SK-N-SH (cell line): ENCODE measurements around the gene CCL21. TPM values are rescaled to one million over a fixed set of nuclear protein-coding genes. Genes with fewer than 3 reads are reported as not detected.

Experiments
- CTCF ChIA-PET: fragments of 300-600, 350-600 bp; formaldehyde crosslinking; extraction: SDS; loops from one replicate; lab custom pipeline; 2021; lab: Yijun Ruan, JAX
- POLR2A ChIA-PET: fragments of 350-600 bp; sonication (Branson Sonifier 250); formaldehyde crosslinking; extraction: SDS; loops from one replicate; lab custom pipeline; 2020; ENCODE audit warnings: antibody characterized with exemption, inconsistent platforms; lab: Yijun Ruan, JAX
- DNase-seq: peaks from one replicate; pipeline ENCODE4 v3.0.0; 2012
- H2AFZ ChIP-seq: fragments of 200-600 bp; sonication (generic); 2 replicates; pipeline ENCODE4 v1.8.1; 2016; ENCODE audit warnings: antibody characterized with exemption, mild to moderate bottlenecking, low read depth
- H3F3A ChIP-seq: fragments of 200-600 bp; sonication (generic); replicated peaks from 2 replicates; pipeline ENCODE3; 2016; ENCODE audit warnings: antibody characterized with exemption, mild to moderate bottlenecking; ENCODE audit not compliant: insufficient read depth
- H3K27ac ChIP-seq, 2 experiments: fragments of 200-500 bp in 1 of 2; fragments of 200-600 bp in 1 of 2; sonication (Bioruptor generic) in 1 of 2; sonication (generic), shearing (Covaris generic) in 1 of 2; 2 replicates each; pipeline versions ENCODE4 v1.5.1 to v1.6.1; 2014 to 2016; ENCODE audit warnings: low read depth in 2 of 2, inconsistent platforms in 1 of 2, low read length in 1 of 2, mild to moderate bottlenecking in 1 of 2, mixed read lengths in 1 of 2
- H3K27me3 ChIP-seq: fragments of 200-600 bp; sonication (generic), shearing (Covaris generic); 2 replicates; pipeline ENCODE4 v1.6.1; 2016; ENCODE audit warnings: mixed run types; ENCODE audit not compliant: insufficient read depth
- H3K36me3 ChIP-seq, 2 experiments: fragments of 200-500 bp in 1 of 2; fragments of 200-600 bp in 1 of 2; sonication (Bioruptor generic) in 1 of 2; sonication (generic) in 1 of 2; replicated peaks in 1 of 2; 2 replicates each; pipeline versions ENCODE3 to v1.5.1; 2014 to 2016; ENCODE audit warnings: low read length in 1 of 2, mild to moderate bottlenecking in 1 of 2; ENCODE audit not compliant: insufficient read depth in 2 of 2, control insufficient read depth in 1 of 2
- H3K4me1 ChIP-seq, 2 experiments: fragments of 200-500 bp in 1 of 2; fragments of 200-600 bp in 1 of 2; sonication (Bioruptor generic) in 1 of 2; sonication (generic), shearing (Covaris generic) in 1 of 2; 2 replicates each; pipeline versions ENCODE4 v1.5.1 to v1.6.1; 2014 to 2016; ENCODE audit warnings: low read depth in 1 of 2, low read length in 1 of 2, mixed run types in 1 of 2; ENCODE audit not compliant: insufficient read depth in 2 of 2, control insufficient read depth in 1 of 2
- H3K4me2 ChIP-seq: fragments of 200-600 bp; sonication (generic), shearing (Covaris generic); 2 replicates; pipeline ENCODE4 v1.6.1; 2017; ENCODE audit warnings: mixed run types
- H3K4me3 ChIP-seq, 2 experiments: fragments of 200-500 bp in 1 of 2; fragments of 200-600 bp in 1 of 2; sonication (Bioruptor generic) in 1 of 2; sonication (generic), shearing (Covaris generic) in 1 of 2; 2 replicates each; pipeline versions ENCODE4 v1.5.1 to v1.8.1; 2014 to 2016; ENCODE audit warnings: low read depth in 2 of 2, inconsistent platforms in 1 of 2, low read length in 1 of 2, mild to moderate bottlenecking in 1 of 2, mixed read lengths in 1 of 2, moderate library complexity in 1 of 2
- H3K79me2 ChIP-seq: fragments of 200-600 bp; sonication (generic); 2 replicates; pipeline ENCODE4 v1.8.1; 2017; ENCODE audit warnings: mild to moderate bottlenecking; ENCODE audit not compliant: insufficient read depth
- H3K9ac ChIP-seq: fragments of 200-600 bp; sonication (generic); 2 replicates; pipeline ENCODE4 v1.6.1; 2017; ENCODE audit warnings: mixed run types
- H3K9me2 ChIP-seq: fragments of 200-600 bp; sonication (generic); 2 replicates; pipeline ENCODE4 v1.6.1; 2017; ENCODE audit warnings: mixed run types
- H3K9me3 ChIP-seq: fragments of 200-600 bp; sonication (generic); 2 replicates; pipeline ENCODE4 v1.6.1; 2017; ENCODE audit warnings: mixed run types, mild to moderate bottlenecking, moderate library complexity
- H4K20me1 ChIP-seq: fragments of 200-600 bp; sonication (generic); 2 replicates; pipeline ENCODE4 v1.6.1; 2017; ENCODE audit warnings: mild to moderate bottlenecking, mixed run types; ENCODE audit not compliant: insufficient read depth
- ELF1 ChIP-seq: IDR thresholded peaks from 2 replicates; pipeline ENCODE4 v1.4.0; 2012
- EP300 ChIP-seq, 2 experiments: IDR thresholded peaks; 2 replicates each; pipeline versions ENCODE4 v1.4.0 to v1.6.1; 2012; ENCODE audit warnings: borderline replicate concordance in 1 of 2, low read depth in 1 of 2, low read length in 1 of 2
- FOSL2 ChIP-seq: IDR thresholded peaks from 2 replicates; pipeline ENCODE4 v1.4.0; 2012; ENCODE audit warnings: low read depth, mild to moderate bottlenecking, moderate library complexity, borderline replicate concordance
- IRF3 ChIP-seq: fragments of 150-350 bp; IDR thresholded peaks from 2 replicates; pipeline ENCODE4 v1.6.1; 2016; ENCODE audit warnings: mild to moderate bottlenecking, low read depth, low read length
- JUND ChIP-seq: IDR thresholded peaks from 2 replicates; pipeline ENCODE4 v1.4.0; 2012
- MEF2A ChIP-seq: IDR thresholded peaks from 2 replicates; pipeline ENCODE4 v1.4.0; 2012; ENCODE audit warnings: low read depth, borderline replicate concordance
- MXI1 ChIP-seq: IDR thresholded peaks from 2 replicates; pipeline ENCODE4 v1.6.1; 2012; ENCODE audit warnings: mild to moderate bottlenecking, low read depth, low read length, improper control_type of control experiment
- NFIC ChIP-seq: IDR thresholded peaks from 2 replicates; pipeline ENCODE4 v1.4.0; 2012; ENCODE audit warnings: borderline replicate concordance
- NRF1 ChIP-seq: IDR thresholded peaks from 2 replicates; pipeline ENCODE4 v1.6.1; 2012; ENCODE audit warnings: low read depth, mild to moderate bottlenecking, low read length
- POLR2AphosphoS5 ChIP-seq: IDR thresholded peaks from 2 replicates; pipeline ENCODE4 v1.6.1; 2012; ENCODE audit warnings: low read depth, low read length
- RCOR1 ChIP-seq: fragments of 150-350 bp; IDR thresholded peaks from 2 replicates; pipeline ENCODE4 v1.6.1; 2017; ENCODE audit warnings: antibody characterized with exemption, low read length
- RFX5 ChIP-seq: IDR thresholded peaks from 2 replicates; pipeline ENCODE4 v1.6.1; 2012; ENCODE audit warnings: mild to moderate bottlenecking, improper control_type of control experiment, low read length
- SMC3 ChIP-seq: IDR thresholded peaks from 2 replicates; pipeline ENCODE4 v1.6.1; 2012; ENCODE audit warnings: low read depth, low read length, improper control_type of control experiment
- TAF1 ChIP-seq: IDR thresholded peaks from 2 replicates; pipeline ENCODE4 v1.6.1; 2012; ENCODE audit warnings: low read depth, mild to moderate bottlenecking, low read length, moderate library complexity, borderline replicate concordance
- TCF12 ChIP-seq: IDR thresholded peaks from 2 replicates; pipeline ENCODE4 v1.4.0; 2012
- TEAD4 ChIP-seq: IDR thresholded peaks from 2 replicates; pipeline ENCODE4 v1.4.0; 2012; ENCODE audit warnings: mild to moderate bottlenecking, borderline replicate concordance; ENCODE audit not compliant: insufficient read depth
- USF1 ChIP-seq: IDR thresholded peaks from 2 replicates; pipeline ENCODE4 v1.4.0; 2012; ENCODE audit warnings: low read depth, borderline replicate concordance
- ZBTB33 ChIP-seq: IDR thresholded peaks from 2 replicates; pipeline ENCODE4 v1.4.0; 2012; ENCODE audit warnings: low read depth, borderline replicate concordance
- WGBS: methylation state at CpG from one replicate; pipeline ENCODE4 v1.1.6; 2017; ENCODE audit warnings: low lambda C conversion rate; 5-methylcytosine and 5-hydroxymethylcytosine counted together
- polyA plus RNA-seq, 3 experiments: library from polyadenylated mRNA; depleted of rRNA; stranded (reverse); fragments of >200 nt; gene quantifications; 2 replicates each; pipeline ENCODE4 v1.2.3, GENCODE V29; 2012

Gene CCL21
- polyA plus RNA-seq, 1 of the 3 experiments (the other 2 are of a cell fraction) = not detected

- Histone ChIP-seq H3K79me2 (peaks cover 17% of the 10 kb centered on the region; the same call in 1 of the 2 replicates), H3K27me3 (no peaks in the 10 kb centered on the region)
- WGBS = 100% methylated on average over 1 of the region's 1 CpG
Measured at GRCh38 chr9:34671307-34671706, 38.6 kb downstream of the CCL21 start.

GRCh38 chr9:34669809-34670562 is 40.0 kb downstream of the CCL21 start:
- no peaks in the 10 kb centered on the region for H3K9me2 ChIP-seq
- peaks cover 3% of the 10 kb centered on the region for H3F3A ChIP-seq
- H3K79me2 ChIP-seq = peaks cover 20% of the 10 kb centered on the region; the same call in 1 of the 2 replicates
- no peak for DNase-seq
- no peak overlapping the region for H2AFZ ChIP-seq
- H3K4me1 ChIP-seq = peaks cover 3% of the 10 kb centered on the region in 2 experiments; a peak in 2 of 4 replicates
- CTCF ChIA-PET = interaction anchor here (1.2 to 1.6 kb wide), 4 partner anchors 15 to 36 kb away, joined by 3 to 8 read pairs (median 4); no protein-coding TSS in a partner anchor
- no peak for TF ChIP-seq TAF1
- TF ChIP-seq RCOR1 = no peak
- TF ChIP-seq ZBTB33 = no peak
- H3K9me3 ChIP-seq = no peaks in the 10 kb centered on the region
- no peak overlapping the region for H3K4me2 ChIP-seq
- no peak overlapping the region for H3K27ac ChIP-seq
- H3K9ac ChIP-seq = no peak overlapping the region
- no peaks in the 10 kb centered on the region for H4K20me1 ChIP-seq
- POLR2A ChIA-PET = no interaction called here
- H3K4me3 ChIP-seq = no peak overlapping the region
- WGBS = 92% methylated on average over 5 of the region's 5 CpGs
- H3K27me3 ChIP-seq = no peaks in the 10 kb centered on the region
- H3K36me3 ChIP-seq = peaks cover 0 to 2% of the 10 kb centered on the region in 2 experiments

More at GRCh38 chr9:34671307-34671706, 38.6 kb downstream of the CCL21 start:
- no peak for DNase-seq
- Histone ChIP-seq H3F3A (no peaks in the 10 kb centered on the region), H3K4me3 (no peak overlapping the region), H3K36me3 (peaks cover 0 to 2% of the 10 kb centered on the region in 2 experiments), H3K4me1 (peaks cover 3% of the 10 kb centered on the region in 2 experiments; a peak in 2 of 4 replicates), H4K20me1 (no peaks in the 10 kb centered on the region), H2AFZ (no peak overlapping the region), H3K9ac (no peak overlapping the region), H3K9me3 (no peaks in the 10 kb centered on the region), H3K27ac (no peak overlapping the region), H3K9me2 (no peaks in the 10 kb centered on the region), H3K4me2 (no peak overlapping the region)
- TF ChIP-seq IRF3 (no peak), USF1 (no peak), NFIC (no peak), JUND (no peak), RCOR1 (no peak), POLR2AphosphoS5 (no peak), NRF1 (no peak), TEAD4 (no peak), TCF12 (no peak), MXI1 (no peak), FOSL2 (no peak), SMC3 (no peak), ELF1 (no peak), RFX5 (no peak), EP300 (IDR thresholded peaks at IDR 0.05; ENCODE audit: borderline replicate concordance in 1 of 2, low read depth in 1 of 2, low read length in 1 of 2) (no peak), MEF2A (no peak)
- CTCF ChIA-PET = interaction anchor here (1.4 kb wide), 2 partner anchors 16 to 37 kb away, joined by 3 read pairs; no protein-coding TSS in a partner anchor
- POLR2A ChIA-PET = no interaction called here
